Upper lobe of left lung (tissue), 4 donors: ENCODE results near the gene SNAI1.

Experiments
- CTCF ChIP-seq, 6 experiments: fragments of 450-650 bp in 4 of 6; fragments of 200-600 bp in 2 of 6; sonication (generic) in 2 of 6; IDR thresholded peaks; one replicate each; pipeline ENCODE4 v1.5.1; 2016 to 2019; ENCODE audit warnings: antibody characterized with exemption in 6 of 6
- POLR2A ChIP-seq, 4 donors: fragments of 450-650 bp; IDR thresholded peaks; one replicate each; pipeline ENCODE4 v1.5.1; 2016 to 2017; ENCODE audit warnings: antibody characterized with exemption in 4 of 4, mild to moderate bottlenecking in 2 of 4

GRCh38 chr20:50017160-50017559 is 34.4 kb downstream of the SNAI1 start:
- no peak for TF ChIP-seq CTCF (IDR thresholded peaks at IDR 0.05)
- TF ChIP-seq POLR2A (IDR thresholded peaks at IDR 0.05) = no peak
